ENCODE results near the gene WASHC4. TPM values are rescaled to one million over a fixed set of nuclear protein-coding genes. Genes with fewer than 3 reads are reported as not detected.

The WASHC4 gene
- total and polyA plus RNA-seq, 2 donors (not counting 3 experiments of a cell fraction or from before 2014, with no cell fraction given), result 30.4 to 123 TPM

GRCh38 chr12:105206686-105207374 lies 99.3 kb downstream of the WASHC4 start:
- Histone ChIP-seq H3K27ac (ENCODE audit: insufficient read depth, low read depth, low read length) (no peak overlapping the region), H3K9me1 (replicated peaks; ENCODE audit: control insufficient read depth, extremely low read depth, insufficient read depth, low read length) (no peaks in the 10 kb centered on the region), H3K79me2 (ENCODE audit: control insufficient read depth, insufficient read depth, low read length) (no peaks in the 10 kb centered on the region), H3K4me2 (ENCODE audit: insufficient read depth, low read length) (no peak overlapping the region), H3K4me1 (ENCODE audit: control insufficient read depth, extremely low read depth, insufficient read depth, low read length) (no peaks in the 10 kb centered on the region), H3K9me3 (replicated peaks; ENCODE audit: control insufficient read depth, insufficient read depth, low read length) (no peaks in the 10 kb centered on the region), H4K20me1 (replicated peaks; ENCODE audit: control insufficient read depth, extremely low read depth, insufficient read depth, low read length) (no peaks in the 10 kb centered on the region), H3K36me3 (ENCODE audit: control insufficient read depth in 2 of 2, extremely low read depth in 1 of 2, insufficient read depth in 2 of 2, low read length in 2 of 2) (peaks cover 0 to 19% of the 10 kb centered on the region in 2 experiments), H3K9ac (replicated peaks; ENCODE audit: extremely low read depth, insufficient read depth, low read length) (no peak overlapping the region), H2AFZ (ENCODE audit: low read depth, low read length) (no peak overlapping the region), H3K4me3 (replicated peaks in 1 of 3; ENCODE audit: insufficient read depth in 1 of 3, low read depth in 1 of 3, low read length in 3 of 3) (no peak overlapping the region), H3K27me3 (ENCODE audit: control insufficient read depth in 2 of 2, insufficient read depth in 2 of 2, low read length in 2 of 2) (no peaks in the 10 kb centered on the region)
- TF ChIP-seq FOS (IDR thresholded peaks at IDR 0.05; ENCODE audit: borderline replicate concordance, insufficient read depth, low read length), result no peak
- dilution Hi-C loops (cut with MboI; ENCODE audit: extremely low pct_ligation_motif_present, low sequenced_read_pairs) (no loop called here), intact Hi-C loops (cut with micrococcal nuclease) (no loop called here)
- ChIA-PET CTCF (no interaction called here), POLR2A (interaction anchor here (0.6 kb wide), 1 partner anchor 1269 kb away, joined by 3 read pairs; no protein-coding TSS in a partner anchor)
- DNase-seq (ENCODE audit: low read depth, low spot score) (no peak), FAIRE-seq (no peak)
- no TSS peak for BruUV-seq (replicated peaks)

- no peak overlapping the region for H3K27ac ChIP-seq (ENCODE audit: insufficient read depth, low read depth, low read length)
- H3K9ac ChIP-seq (replicated peaks; ENCODE audit: extremely low read depth, insufficient read depth, low read length), result no peak overlapping the region
- H3K9me3 ChIP-seq (replicated peaks; ENCODE audit: control insufficient read depth, insufficient read depth, low read length), result no peaks in the 10 kb centered on the region
Measured at GRCh38 chr12:105209091-105209490, 101.6 kb downstream of the WASHC4 start.

More at GRCh38 chr12:105209091-105209490, 101.6 kb downstream of the WASHC4 start:
- ChIA-PET CTCF (no interaction called here), POLR2A (no interaction called here)
- FAIRE-seq (no peak), DNase-seq (ENCODE audit: low read depth, low spot score) (no peak)
- dilution Hi-C loops (cut with MboI; ENCODE audit: extremely low pct_ligation_motif_present, low sequenced_read_pairs) (no loop called here), intact Hi-C loops (cut with micrococcal nuclease) (no loop called here)
- no peaks in the 10 kb centered on the region for H3K9me1 ChIP-seq (replicated peaks; ENCODE audit: control insufficient read depth, extremely low read depth, insufficient read depth, low read length)
- peaks cover 0 to 21% of the 10 kb centered on the region in 2 experiments for H3K36me3 ChIP-seq (ENCODE audit: control insufficient read depth in 2 of 2, extremely low read depth in 1 of 2, insufficient read depth in 2 of 2, low read length in 2 of 2)
- H3K4me1 ChIP-seq (ENCODE audit: control insufficient read depth, extremely low read depth, insufficient read depth, low read length), result peaks cover 1% of the 10 kb centered on the region
- H4K20me1 ChIP-seq (replicated peaks; ENCODE audit: control insufficient read depth, extremely low read depth, insufficient read depth, low read length), result no peaks in the 10 kb centered on the region
- H3K4me2 ChIP-seq (ENCODE audit: insufficient read depth, low read length), result no peak overlapping the region
- TF ChIP-seq POLR2A (IDR thresholded peaks at IDR 0.05; ENCODE audit: low read depth, low read length) (no peak), EZH2 (IDR thresholded peaks at IDR 0.05; ENCODE audit: borderline replicate concordance, low read depth, low read length, severe bottlenecking) (no peak), JUN (IDR thresholded peaks at IDR 0.05; ENCODE audit: borderline replicate concordance, insufficient read depth, insufficient read length, low read depth) (no peak), CTCF (IDR thresholded peaks at IDR 0.05; ENCODE audit: extremely low read depth in 1 of 2, insufficient read depth in 1 of 2, low read depth in 1 of 2, low read length in 2 of 2) (no peak), FOS (IDR thresholded peaks at IDR 0.05; ENCODE audit: borderline replicate concordance, insufficient read depth, low read length) (no peak), MAX (IDR thresholded peaks at IDR 0.05; ENCODE audit: insufficient read depth, insufficient read length) (no peak), GATA2 (IDR thresholded peaks at IDR 0.05; ENCODE audit: insufficient read depth, insufficient read length, low read depth, low read length) (no peak), POLR2AphosphoS5 (IDR thresholded peaks at IDR 0.05; ENCODE audit: insufficient read depth, low read depth, low read length) (no peak), MYC (IDR thresholded peaks at IDR 0.05; ENCODE audit: low read depth, low read length) (no peak)
- no peak overlapping the region for H3K4me3 ChIP-seq (replicated peaks in 1 of 3; ENCODE audit: insufficient read depth in 1 of 3, low read depth in 1 of 3, low read length in 3 of 3)
- no peaks in the 10 kb centered on the region for H3K79me2 ChIP-seq (ENCODE audit: control insufficient read depth, insufficient read depth, low read length)
- H3K27me3 ChIP-seq (ENCODE audit: control insufficient read depth in 2 of 2, insufficient read depth in 2 of 2, low read length in 2 of 2), result no peaks in the 10 kb centered on the region
- BruUV-seq (replicated peaks), result no TSS peak
- no peak overlapping the region for H2AFZ ChIP-seq (ENCODE audit: low read depth, low read length)
